H1 (cell line): ENCODE data around the gene SPECC1. TPM values are rescaled to one million over a fixed set of nuclear protein-coding genes. Genes with fewer than 3 reads are reported as not detected.

Source experiments
- CTCF ChIA-PET: fragments of 300-600 bp; sonication (Branson Sonifier 250); formaldehyde crosslinking; loops from one replicate; lab custom pipeline; 2021; ENCODE audit not compliant: partially characterized antibody; lab: Charles Lee
- POLR2A ChIA-PET: fragments of 300-600 bp; sonication (Branson Sonifier 250); formaldehyde crosslinking; loops from one replicate; lab custom pipeline; 2021; ENCODE audit warnings: inconsistent platforms; ENCODE audit not compliant: partially characterized antibody; lab: Charles Lee
- DNase-seq, 2 experiments: peaks; one replicate each; pipeline versions ENCODE4 v3.0.0 to v3.0.0-alpha.2; 2010 to 2022; ENCODE audit warnings: low spot score in 2 of 2, low read depth in 1 of 2, mixed read lengths in 1 of 2
- FAIRE-seq: peaks from 2 replicates; lab custom pipeline; 2011; peaks lifted over from hg19 to GRCh38; lab: Jason Lieb, UNC
- H2AFZ ChIP-seq: 2 replicates; pipeline ENCODE4 v1.8.1; 2012; ENCODE audit warnings: low read length, inconsistent platforms
- H2AK5ac ChIP-seq: 2 replicates; pipeline ENCODE4 v1.6.1; 2013; ENCODE audit warnings: low read depth, low read length
- H2BK120ac ChIP-seq: replicated peaks from 2 replicates; pipeline ENCODE3; 2013; ENCODE audit warnings: low read depth, low read length, inconsistent platforms
- H2BK12ac ChIP-seq: 2 replicates; pipeline ENCODE4 v1.6.1; 2013; ENCODE audit warnings: low read depth, low read length
- H2BK15ac ChIP-seq: 2 replicates; pipeline ENCODE4 v1.6.1; 2013; ENCODE audit warnings: low read length
- H2BK20ac ChIP-seq: 2 replicates; pipeline ENCODE4 v1.6.1; 2013; ENCODE audit warnings: low read length
- H2BK5ac ChIP-seq: 2 replicates; pipeline ENCODE4 v1.6.1; 2013; ENCODE audit warnings: low read depth, low read length
- H3K14ac ChIP-seq: 2 replicates; pipeline ENCODE4 v1.6.1; 2013; ENCODE audit warnings: inconsistent platforms; ENCODE audit not compliant: insufficient read length
- H3K18ac ChIP-seq: 2 replicates; pipeline ENCODE4 v1.6.1; 2013; ENCODE audit warnings: low read length; ENCODE audit errors: extremely low read depth
- H3K23ac ChIP-seq: 2 replicates; pipeline ENCODE4 v1.6.1; 2013; ENCODE audit warnings: inconsistent platforms; ENCODE audit not compliant: insufficient read length
- H3K23me2 ChIP-seq: 2 replicates; pipeline ENCODE4 v1.6.1; 2013; ENCODE audit warnings: low read depth, low read length
- H3K27ac ChIP-seq: 2 replicates; pipeline ENCODE4 v1.6.1; 2011; ENCODE audit warnings: low read depth, low read length, inconsistent platforms
- H3K27me3 ChIP-seq, 4 experiments: replicated peaks in 1 of 4; 1 replicate in 1 of 4; 2 replicates in 3 of 4; pipeline versions ENCODE4 v1.6.1 to v1.8.1; 2011 to 2013; ENCODE audit warnings: low read length in 3 of 4, mild to moderate bottlenecking in 3 of 4, inconsistent platforms in 2 of 4, mixed read lengths in 2 of 4, moderate library complexity in 1 of 4; ENCODE audit not compliant: control insufficient read depth in 3 of 4, insufficient read depth in 3 of 4; ENCODE audit errors: extremely low read depth in 1 of 4
- H3K36me3 ChIP-seq, 4 experiments: 2 replicates each; pipeline versions ENCODE4 v1.6.1 to v1.8.1; 2011 to 2013; ENCODE audit warnings: mild to moderate bottlenecking in 4 of 4, low read length in 3 of 4, moderate library complexity in 2 of 4, control low read depth in 1 of 4, inconsistent platforms in 1 of 4; ENCODE audit not compliant: insufficient read depth in 4 of 4, control insufficient read depth in 2 of 4
- H3K4ac ChIP-seq: replicated peaks from 2 replicates; pipeline ENCODE3; 2013; ENCODE audit warnings: low read length, low read depth, mixed read lengths, inconsistent platforms; ENCODE audit not compliant: insufficient read length
- H3K4me1 ChIP-seq, 4 experiments: replicated peaks in 1 of 4; 1 replicate in 1 of 4; 2 replicates in 3 of 4; pipeline versions ENCODE4 v1.6.1 to v1.8.1; 2011 to 2013; ENCODE audit warnings: low read length in 3 of 4, inconsistent platforms in 2 of 4, mixed read lengths in 1 of 4; ENCODE audit not compliant: insufficient read depth in 4 of 4, control insufficient read depth in 3 of 4
- H3K4me2 ChIP-seq, 2 experiments: 2 replicates each; pipeline versions ENCODE4 v1.6.1 to v1.8.1; 2011 to 2013; ENCODE audit warnings: low read depth in 2 of 2, low read length in 2 of 2, control low read depth in 1 of 2, inconsistent platforms in 1 of 2, mild to moderate bottlenecking in 1 of 2; ENCODE audit not compliant: insufficient read depth in 1 of 2
- H3K4me3 ChIP-seq, 4 experiments: fragments of 200-600, 300-600 bp in 1 of 4; sonication (generic), shearing (Covaris generic), sonication (Bioruptor Twin) in 1 of 4; 2 replicates each; pipeline versions ENCODE4 v1.5.1 to v1.8.1; 2011 to 2016; ENCODE audit warnings: low read length in 4 of 4, low read depth in 3 of 4, control low read depth in 2 of 4, inconsistent platforms in 2 of 4, mild to moderate bottlenecking in 2 of 4, mixed read lengths in 1 of 4, moderate library complexity in 1 of 4; ENCODE audit not compliant: insufficient read depth in 2 of 4; ENCODE audit errors: extremely low read depth in 1 of 4
- H3K56ac ChIP-seq: replicated peaks from 2 replicates; pipeline ENCODE3; 2013; ENCODE audit warnings: low read depth, mild to moderate bottlenecking, mixed read lengths, low read length, inconsistent platforms; ENCODE audit not compliant: insufficient read length
- H3K79me1 ChIP-seq: 2 replicates; pipeline ENCODE4 v1.6.1; 2013; ENCODE audit warnings: low read depth, low read length, control low read depth
- H3K79me2 ChIP-seq, 2 experiments: 2 replicates each; pipeline versions ENCODE4 v1.6.1 to v1.8.1; 2012 to 2013; ENCODE audit warnings: low read length in 2 of 2, mild to moderate bottlenecking in 2 of 2, inconsistent platforms in 1 of 2; ENCODE audit not compliant: insufficient read depth in 2 of 2, control insufficient read depth in 1 of 2
- H3K9ac ChIP-seq, 4 experiments: replicated peaks in 1 of 4; 1 replicate in 1 of 4; 2 replicates in 3 of 4; pipeline versions ENCODE4 v1.6.1 to v1.8.1; 2011 to 2013; ENCODE audit warnings: low read depth in 3 of 4, low read length in 3 of 4, control low read depth in 2 of 4, mild to moderate bottlenecking in 2 of 4, moderate library complexity in 2 of 4, inconsistent platforms in 1 of 4; ENCODE audit errors: extremely low read depth in 1 of 4
- H3K9me3 ChIP-seq, 2 experiments: 2 replicates each; pipeline versions ENCODE4 v1.6.1 to v1.8.1; 2012 to 2013; ENCODE audit warnings: mild to moderate bottlenecking in 2 of 2, moderate library complexity in 2 of 2, control low read depth in 1 of 2, inconsistent platforms in 1 of 2, low read depth in 1 of 2, low read length in 1 of 2, mixed read lengths in 1 of 2; ENCODE audit not compliant: insufficient read depth in 2 of 2
- H4K20me1 ChIP-seq, 2 experiments: replicated peaks in 1 of 2; 2 replicates each; pipeline versions ENCODE3 to v1.8.1; 2011 to 2013; ENCODE audit warnings: inconsistent platforms in 2 of 2, low read length in 2 of 2, mild to moderate bottlenecking in 1 of 2; ENCODE audit not compliant: insufficient read depth in 2 of 2, control insufficient read depth in 1 of 2
- H4K5ac ChIP-seq: 2 replicates; pipeline ENCODE4 v1.6.1; 2013; ENCODE audit warnings: low read length, low read depth, mixed read lengths, inconsistent platforms; ENCODE audit not compliant: insufficient read length
- H4K8ac ChIP-seq: 2 replicates; pipeline ENCODE4 v1.8.0; 2013; ENCODE audit warnings: mild to moderate bottlenecking, moderate library complexity, low read length, inconsistent platforms; ENCODE audit not compliant: insufficient read depth; ENCODE audit errors: extremely low read depth
- H4K91ac ChIP-seq: replicated peaks from 2 replicates; pipeline ENCODE3; 2013; ENCODE audit warnings: low read length, mixed read lengths, inconsistent platforms; ENCODE audit not compliant: insufficient read length
- BCL11A ChIP-seq, 2 experiments: IDR thresholded peaks; one replicate each; pipeline ENCODE4 v1.6.1; 2011; ENCODE audit warnings: low read depth in 2 of 2, low read length in 2 of 2, mild to moderate bottlenecking in 2 of 2
- CBX8 ChIP-seq: fragments of 300-800, 300-1000 bp; sonication (generic); IDR thresholded peaks from 2 replicates; pipeline ENCODE4 v1.7.1; 2016; ENCODE audit warnings: low read depth, low read length, borderline replicate concordance
- E2F6 ChIP-seq: IDR thresholded peaks from 2 replicates; pipeline ENCODE4 v1.6.1; 2012; ENCODE audit warnings: inconsistent platforms
- EZH2 ChIP-seq: fragments of 200-600 bp; sonication (generic); IDR thresholded peaks from 2 replicates; pipeline ENCODE4 v1.7.1; 2012; ENCODE audit warnings: low read depth, mild to moderate bottlenecking, moderate library complexity, low read length, inconsistent platforms; ENCODE audit not compliant: severe bottlenecking
- PHF8 ChIP-seq: fragments of 200-600 bp; sonication (generic); conservative IDR thresholded peaks from 2 replicates; pipeline ENCODE4 v1.7.1; 2012; ENCODE audit warnings: low read depth, mild to moderate bottlenecking, inconsistent platforms, low read length, moderate library complexity
- SP1 ChIP-seq: IDR thresholded peaks from 2 replicates; pipeline ENCODE4 v1.6.1; 2011; ENCODE audit warnings: low read depth, low read length
- SP4 ChIP-seq: IDR thresholded peaks from 2 replicates; pipeline ENCODE4 v1.6.1; 2012; ENCODE audit warnings: low read length, inconsistent platforms
- TEAD4 ChIP-seq: IDR thresholded peaks from 2 replicates; pipeline ENCODE4 v1.6.1; 2012; ENCODE audit warnings: low read depth, low read length, inconsistent platforms, mixed read lengths
- ZNF274 ChIP-seq: IDR thresholded peaks from 2 replicates; pipeline ENCODE4 v1.7.0; 2012; ENCODE audit warnings: low read length, borderline replicate concordance; ENCODE audit errors: extremely low read depth
- WGBS, 2 experiments: shearing (Covaris generic) in 1 of 2; methylation state at CpG; one replicate each; pipeline versions ENCODE4 v1.1.6 to v1.1.7; 2013 to 2015; ENCODE audit warnings: low lambda C conversion rate in 2 of 2, mixed read lengths in 2 of 2, inconsistent platforms in 1 of 2, low coverage in 1 of 2, missing lambda C conversion rate in 1 of 2; ENCODE audit not compliant: insufficient replicate concordance in 2 of 2, insufficient coverage in 1 of 2, insufficient read length in 1 of 2; ENCODE audit errors: extremely low coverage in 1 of 2, missing lambda C conversion rate in 1 of 2; 5-methylcytosine and 5-hydroxymethylcytosine counted together
- polyA plus RNA-seq, 7 experiments: library from polyadenylated mRNA; depleted of rRNA in 3 of 7; stranded (reverse) in 5 of 7; unstranded in 2 of 7; fragments of >200 nt in 5 of 7; fragments of 200-250 nt in 2 of 7; gene quantifications; 1 replicate in 5 of 7; 2 replicates in 1 of 7; 4 replicates in 1 of 7; pipeline versions ENCODE4 v1.2.1 to v1.2.3, GENCODE V29; 2011 to 2013; ENCODE audit warnings: missing spikeins in 2 of 7, mixed read lengths in 2 of 7
- total RNA-seq: library from RNA; stranded (reverse); fragmentation: NEBNext Ultra II Directional; extraction: Animal tissue kit (Norgen Biotek cat#: 25700); gene quantifications from 2 replicates; pipeline ENCODE4 v1.2.1, GENCODE V29; 2021
- TF ChIP-seq, protein P1 (sequence below): IDR thresholded peaks from 2 replicates; pipeline ENCODE4 v1.6.1; 2012; ENCODE audit warnings: low read length, inconsistent platforms
- TF ChIP-seq, protein P2 (sequence below): IDR thresholded peaks from 2 replicates; pipeline ENCODE4 v1.6.1; 2011; ENCODE audit warnings: low read length, improper control_type of control experiment

The SPECC1 gene
- total and polyA plus RNA-seq, 2 of the 8 experiments (the other 6 are each of a cell fraction or from before 2014, with no cell fraction given), result 35.8 to 87.9 TPM

DNA sequence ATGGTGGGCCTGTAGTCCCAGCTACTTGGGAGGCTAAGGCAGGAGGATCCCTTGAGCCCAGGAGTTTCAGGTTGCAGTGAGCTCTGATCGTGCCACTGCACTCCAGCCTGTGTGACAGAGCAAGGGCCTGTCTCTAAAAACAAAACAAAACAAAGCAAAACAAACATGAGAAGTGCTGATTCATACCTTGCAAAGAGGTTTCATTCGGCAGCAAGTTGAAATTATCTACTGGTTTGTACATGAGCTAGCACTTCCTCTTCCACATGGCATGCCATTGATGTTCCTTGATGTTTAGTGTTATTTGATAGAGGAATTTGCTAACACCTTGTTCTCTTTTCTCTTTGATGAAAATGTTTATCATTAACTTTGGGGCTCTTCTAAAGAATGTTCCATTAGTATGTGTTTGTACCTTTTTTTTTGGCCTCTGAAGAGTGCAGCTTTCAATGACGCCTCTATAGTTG is 50.6 kb downstream of the SPECC1 start:
- Histone ChIP-seq H3K23ac (no peak overlapping the region), H2BK12ac (no peak overlapping the region), H3K79me2 (no peaks in the 10 kb centered on the region), H3K56ac (no peak overlapping the region), H3K27ac (no peak overlapping the region), H3K4me1 (peaks cover 0 to 4% (median 3%) of the 10 kb centered on the region in 4 experiments; a peak in 5 of 7 replicates), H3K18ac (no peak overlapping the region), H2BK20ac (no peak overlapping the region), H3K79me1 (no peaks in the 10 kb centered on the region), H3K14ac (no peak overlapping the region), H2BK5ac (no peak overlapping the region), H2BK120ac (no peak overlapping the region), H3K4me3 (no peak overlapping the region), H3K4ac (no peak overlapping the region), H3K23me2 (no peaks in the 10 kb centered on the region), H4K91ac (no peak overlapping the region), H4K20me1 (no peaks in the 10 kb centered on the region), H3K9ac (no peak overlapping the region), H3K4me2 (no peak overlapping the region), H2AK5ac (no peak overlapping the region), H2BK15ac (no peak overlapping the region), H2AFZ (no peak overlapping the region), H3K27me3 (no peaks in the 10 kb centered on the region), H3K36me3 (no peaks in the 10 kb centered on the region), H4K5ac (no peak overlapping the region), H3K9me3 (no peaks in the 10 kb centered on the region), H4K8ac (no peak overlapping the region)
- WGBS, 2 experiments, result 92% methylated on average over 3 of the region's 3 CpGs; no CpG with 5 or more reads in 1 of the 2 experiments
- FAIRE-seq, result no peak
- POLR2A ChIA-PET, result no interaction called here
- DNase-seq, result no peak
- CTCF ChIA-PET, result interaction anchor here (0.6 to 0.9 kb wide), 2 partner anchors 35 to 40 kb away, joined by 3 read pairs; no protein-coding TSS in a partner anchor
- TF ChIP-seq, protein P1, sequence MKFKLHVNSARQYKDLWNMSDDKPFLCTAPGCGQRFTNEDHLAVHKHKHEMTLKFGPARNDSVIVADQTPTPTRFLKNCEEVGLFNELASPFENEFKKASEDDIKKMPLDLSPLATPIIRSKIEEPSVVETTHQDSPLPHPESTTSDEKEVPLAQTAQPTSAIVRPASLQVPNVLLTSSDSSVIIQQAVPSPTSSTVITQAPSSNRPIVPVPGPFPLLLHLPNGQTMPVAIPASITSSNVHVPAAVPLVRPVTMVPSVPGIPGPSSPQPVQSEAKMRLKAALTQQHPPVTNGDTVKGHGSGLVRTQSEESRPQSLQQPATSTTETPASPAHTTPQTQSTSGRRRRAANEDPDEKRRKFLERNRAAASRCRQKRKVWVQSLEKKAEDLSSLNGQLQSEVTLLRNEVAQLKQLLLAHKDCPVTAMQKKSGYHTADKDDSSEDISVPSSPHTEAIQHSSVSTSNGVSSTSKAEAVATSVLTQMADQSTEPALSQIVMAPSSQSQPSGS, result no peak
- TF ChIP-seq TEAD4 (no peak), E2F6 (no peak), SP4 (no peak), ZNF274 (no peak), EZH2 (no peak), BCL11A (IDR thresholded peaks at IDR 0.05; ENCODE audit: low read depth in 2 of 2, low read length in 2 of 2) (no peak), SP1 (no peak), CBX8 (no peak), PHF8 (no peak)
- TF ChIP-seq, protein P2, sequence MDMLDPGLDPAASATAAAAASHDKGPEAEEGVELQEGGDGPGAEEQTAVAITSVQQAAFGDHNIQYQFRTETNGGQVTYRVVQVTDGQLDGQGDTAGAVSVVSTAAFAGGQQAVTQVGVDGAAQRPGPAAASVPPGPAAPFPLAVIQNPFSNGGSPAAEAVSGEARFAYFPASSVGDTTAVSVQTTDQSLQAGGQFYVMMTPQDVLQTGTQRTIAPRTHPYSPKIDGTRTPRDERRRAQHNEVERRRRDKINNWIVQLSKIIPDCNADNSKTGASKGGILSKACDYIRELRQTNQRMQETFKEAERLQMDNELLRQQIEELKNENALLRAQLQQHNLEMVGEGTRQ, result no peak
